Measurements from ENCODE around the gene MEI1. TPM values are rescaled to one million over a fixed set of nuclear protein-coding genes. Genes with fewer than 3 reads are reported as not detected.
"Not testable (repeated sequence)": the region's sequence is repeated elsewhere in the genome, so short reads cannot be mapped to it uniquely, and the experiment has no call there.

The MEI1 gene
- total RNA-seq, 1 donor from 2014 or later = 0.41 TPM

DNA sequence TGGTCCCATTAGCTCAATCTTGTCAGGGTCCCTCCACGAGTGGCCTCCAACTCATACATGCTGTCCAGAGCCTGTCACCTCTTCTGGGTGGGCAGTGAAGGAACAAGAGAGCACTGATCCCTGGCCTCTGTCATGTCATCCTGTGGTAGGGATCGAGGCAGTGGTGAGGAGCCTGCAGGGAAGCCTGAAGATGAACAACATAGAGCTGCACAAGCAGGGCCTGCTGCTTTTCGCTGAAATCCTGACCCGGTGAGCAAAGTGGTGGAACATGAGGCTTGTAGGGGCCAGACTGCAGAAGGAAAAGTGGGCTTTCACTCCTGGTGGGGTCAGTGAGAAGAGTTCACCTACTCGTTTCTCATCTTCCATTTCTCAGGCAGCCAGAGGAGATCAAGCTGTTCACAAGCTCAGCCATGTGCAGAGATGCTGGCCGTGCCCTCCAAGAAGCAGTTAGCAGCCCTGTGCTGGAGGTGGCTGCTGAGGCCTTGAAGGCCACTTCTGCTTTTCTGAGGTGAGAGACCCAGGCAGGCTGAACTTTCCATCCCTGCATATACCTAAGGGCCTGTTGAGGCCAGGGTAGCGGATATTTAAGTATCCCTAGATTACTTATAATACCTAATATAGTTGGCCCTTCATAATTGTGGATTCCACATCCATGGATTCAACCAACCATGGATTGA lies 32.9 kb downstream of the MEI1 start:
- DNase-seq (ENCODE audit: missing footprints) (no peak), ATAC-seq (no peak)
- intact Hi-C loops (cut with DNase I) = no loop called here

DNA sequence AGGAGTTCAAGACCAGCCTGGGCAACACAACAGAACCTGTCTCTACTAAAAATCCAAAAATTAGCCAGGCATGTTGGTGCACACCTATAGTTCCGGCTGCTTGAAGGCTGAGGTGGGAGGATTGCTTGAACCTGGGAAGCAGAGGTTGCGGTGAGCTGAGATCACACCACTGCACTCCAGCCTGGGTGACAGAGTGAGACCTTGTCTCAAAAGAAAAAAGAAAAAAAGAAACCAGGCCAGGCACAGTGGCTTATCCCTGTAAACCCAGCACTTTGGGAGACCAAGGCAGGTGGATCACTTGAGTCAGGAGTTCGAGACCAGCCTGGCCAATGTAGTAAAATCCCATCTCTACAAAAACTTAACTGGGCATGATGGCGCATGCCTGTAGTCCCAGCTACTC lies 33.9 kb downstream of the MEI1 start:
- DNase-seq (ENCODE audit: missing footprints); ATAC-seq; intact Hi-C loops (cut with DNase I): not testable (repeated sequence)

DNA sequence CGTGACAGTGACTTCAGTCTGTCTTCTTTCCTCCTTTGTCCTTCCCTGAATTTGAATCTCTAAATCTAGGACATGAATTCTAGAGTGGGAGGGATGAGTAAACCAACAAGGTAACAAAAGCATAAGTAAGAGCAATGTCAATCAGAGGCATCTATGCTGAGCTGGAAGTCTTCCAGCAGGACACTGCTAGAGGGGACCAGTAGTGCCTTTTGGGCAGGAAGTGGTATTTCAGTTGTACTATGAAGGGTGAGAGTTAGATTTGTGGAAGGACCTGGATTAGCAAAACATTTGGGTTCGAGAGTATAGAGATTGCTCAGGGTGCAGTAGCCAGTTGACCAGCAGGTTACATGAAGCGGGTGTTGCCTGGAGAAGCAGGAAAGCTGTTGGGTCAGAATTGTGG lies 40.3 kb downstream of the MEI1 start:
- ATAC-seq (no peak), DNase-seq (ENCODE audit: missing footprints) (no peak)
- intact Hi-C loops (cut with DNase I) = no loop called here

DNA sequence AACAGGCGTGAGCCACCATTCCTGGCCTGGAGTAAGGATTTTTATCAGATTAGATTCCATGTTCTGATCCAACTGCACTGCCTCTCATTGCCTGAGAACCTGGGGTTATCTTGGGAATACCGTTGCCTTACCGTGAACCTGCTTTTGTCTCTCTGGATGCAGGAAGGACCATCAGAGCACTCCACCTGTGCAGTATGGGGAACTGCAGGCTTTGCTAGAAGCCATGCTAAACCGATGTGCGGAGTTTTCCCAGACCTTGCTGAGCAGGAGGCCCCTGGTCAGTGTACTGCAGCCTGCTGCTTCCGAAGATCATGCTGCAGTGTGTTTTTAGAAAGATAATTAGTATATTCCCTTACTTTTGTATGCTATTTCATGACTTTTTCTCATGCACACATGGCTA lies 43.6 kb downstream of the MEI1 start:
- intact Hi-C loops (cut with DNase I) = no loop called here

DNA sequence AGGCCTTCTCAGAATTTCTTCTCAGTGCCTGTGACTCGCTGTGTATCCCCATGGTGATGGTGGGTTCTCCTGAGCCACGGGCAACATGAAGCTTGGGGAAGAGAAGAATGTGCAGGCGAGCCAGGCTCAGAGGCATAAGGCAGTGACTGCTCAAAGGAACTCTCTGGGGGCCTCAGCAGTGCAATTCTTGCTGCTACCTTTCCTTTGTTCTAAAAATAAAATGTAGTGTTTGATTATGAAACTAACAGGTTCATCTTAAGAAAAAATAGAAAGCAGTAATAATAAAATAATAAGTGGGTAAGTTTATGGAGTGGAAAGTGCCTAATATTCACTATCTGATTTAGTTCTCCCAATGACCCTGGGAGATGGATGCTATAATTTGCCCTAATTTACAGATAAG lies 46.7 kb downstream of the MEI1 start:
- intact Hi-C loops (cut with DNase I) = loop anchor here (2.0 kb wide), 1 partner anchor 193 kb away; no protein-coding TSS in a partner anchor
- DNase-seq (ENCODE audit: missing footprints) (no peak), ATAC-seq (no peak)

More for the DNA sequence above, 43.6 kb downstream of the MEI1 start:
- DNase-seq (ENCODE audit: missing footprints) (no peak), ATAC-seq (no peak)

DNA sequence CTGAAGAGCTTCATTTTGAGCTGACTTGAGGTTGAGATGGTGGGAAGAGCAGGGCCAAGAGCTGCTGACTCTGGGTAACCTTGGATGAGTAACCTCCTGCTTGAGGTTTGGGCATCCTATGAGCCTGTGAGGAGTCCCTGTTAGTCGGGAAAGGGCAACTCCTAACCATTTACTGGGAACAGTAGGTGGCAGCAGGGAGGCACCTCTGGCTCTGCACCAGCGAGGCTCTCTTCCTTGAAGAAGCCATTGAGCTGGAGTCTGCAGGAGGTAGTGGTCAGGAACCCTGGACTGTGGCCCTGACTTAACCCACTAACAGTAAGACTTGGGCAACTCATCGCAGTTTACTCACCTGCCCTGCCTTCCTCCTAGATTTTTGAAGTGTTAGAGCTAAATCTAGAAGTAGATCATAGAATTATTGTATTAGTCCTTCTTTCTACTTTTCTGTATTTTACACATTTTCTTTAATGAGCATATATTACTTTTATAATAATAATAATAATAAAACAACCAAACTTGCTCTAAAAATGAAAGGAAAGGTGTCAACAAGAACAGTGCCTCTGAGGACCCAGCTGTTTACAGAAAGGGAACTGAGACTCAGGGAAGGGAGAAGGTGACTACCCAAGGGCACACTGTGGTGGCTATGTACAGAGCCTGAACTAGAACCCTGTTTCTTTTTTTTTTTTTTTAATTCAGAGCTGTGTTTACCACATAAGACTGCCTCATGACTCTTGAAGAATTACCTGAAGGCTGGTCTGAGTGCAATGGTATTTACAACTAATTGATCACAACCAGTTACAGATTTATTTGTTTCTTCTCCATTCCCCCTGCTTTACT lies 47.5 kb downstream of the MEI1 start:
- ATAC-seq (peak; percentile 90), DNase-seq (ENCODE audit: missing footprints) (peak; percentile 75)
- intact Hi-C loops (cut with DNase I) = loop anchor here (2.0 kb wide), 1 partner anchor 192 kb away; no protein-coding TSS in a partner anchor

DNA sequence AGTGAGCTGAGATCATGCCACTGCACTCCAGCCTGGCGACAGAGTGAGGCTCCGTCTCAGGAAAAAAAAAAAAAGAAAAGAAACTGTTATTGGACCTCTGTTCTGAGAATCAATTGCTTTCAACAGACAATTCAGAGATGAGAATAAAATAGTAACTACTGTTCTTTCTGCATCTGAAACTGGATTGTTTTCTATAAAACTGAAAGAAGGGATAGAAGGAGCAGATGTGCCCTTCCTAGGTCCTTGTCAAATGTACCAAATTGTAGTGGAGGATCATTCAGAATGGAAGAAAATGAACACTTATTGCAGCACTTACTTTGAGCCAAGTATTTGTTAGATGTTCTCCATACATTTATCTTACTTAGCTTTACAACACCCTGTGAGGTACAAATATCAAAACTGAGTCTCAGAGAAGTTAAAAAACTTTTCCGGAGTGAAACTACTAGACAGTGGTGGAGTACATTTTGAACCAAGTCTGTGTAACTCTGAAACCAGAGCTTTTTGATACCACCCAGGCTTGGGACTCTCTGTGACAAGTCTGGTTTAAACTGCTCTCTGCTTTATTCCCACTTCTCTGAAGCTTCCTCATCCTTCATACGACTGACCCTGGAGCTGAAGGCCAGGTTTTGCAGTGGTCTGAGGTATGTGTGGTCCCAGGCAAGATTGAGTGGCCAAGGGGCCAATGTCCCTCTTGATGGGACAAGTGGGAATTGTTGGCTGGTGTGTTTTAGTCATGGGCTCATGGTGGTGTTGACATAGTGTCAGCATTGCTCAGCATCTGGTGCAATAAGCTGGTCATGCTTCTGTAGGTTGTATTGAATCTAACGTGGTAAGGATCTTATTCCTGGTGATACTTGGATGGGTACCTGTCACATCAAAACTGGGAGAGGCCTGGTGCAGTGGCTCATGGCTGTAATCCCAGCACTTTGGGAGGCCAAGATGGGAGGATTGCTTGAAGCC lies 53.0 kb downstream of the MEI1 start:
- DNase-seq (ENCODE audit: missing footprints) = no peak
- intact Hi-C loops (cut with DNase I) = no loop called here

DNA sequence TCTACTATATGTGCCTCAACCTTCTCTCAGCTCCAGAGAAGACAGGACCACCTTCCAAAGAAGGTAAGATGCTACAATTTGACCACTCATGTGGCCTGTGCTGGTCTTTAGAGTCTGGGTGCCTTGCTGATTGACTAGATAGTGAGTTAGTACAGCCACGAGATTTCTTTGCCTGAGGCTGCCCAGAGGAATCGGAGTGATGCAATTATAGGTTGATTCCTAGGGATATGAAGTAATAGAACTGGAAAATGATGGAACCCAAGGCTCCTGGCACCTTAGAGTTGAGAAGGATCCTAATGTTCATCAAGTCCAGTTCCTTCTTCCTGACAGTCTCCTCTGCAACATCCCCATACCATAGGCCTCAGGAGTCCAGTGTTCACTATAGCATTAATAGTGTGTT lies 54.7 kb downstream of the MEI1 start:
- DNase-seq (ENCODE audit: missing footprints) (no peak), ATAC-seq (no peak)
- intact Hi-C loops (cut with DNase I) = no loop called here

More for the DNA sequence above, 53.0 kb downstream of the MEI1 start:
- no peak for ATAC-seq

DNA sequence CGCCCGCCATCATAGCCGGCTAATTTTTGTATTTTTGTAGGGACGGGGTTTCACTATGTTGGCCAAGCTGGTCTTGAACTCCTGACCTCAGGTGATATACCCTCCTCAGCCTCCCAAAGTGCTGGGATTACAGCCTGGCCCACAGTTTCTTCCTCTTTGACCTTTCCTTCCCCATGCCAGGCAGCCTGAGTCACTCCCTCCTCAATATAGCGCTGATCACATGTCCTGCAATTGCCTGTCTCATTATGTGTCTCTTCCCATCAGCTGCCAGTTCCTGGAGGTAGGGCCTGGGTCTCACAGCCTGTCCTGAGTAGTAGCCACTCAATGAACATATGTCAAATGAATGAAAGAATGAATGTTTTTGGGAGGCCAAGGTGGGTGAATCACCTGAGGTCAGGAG lies 58.2 kb downstream of the MEI1 start:
- intact Hi-C loops (cut with DNase I) = no loop called here
- no peak for ATAC-seq

DNA sequence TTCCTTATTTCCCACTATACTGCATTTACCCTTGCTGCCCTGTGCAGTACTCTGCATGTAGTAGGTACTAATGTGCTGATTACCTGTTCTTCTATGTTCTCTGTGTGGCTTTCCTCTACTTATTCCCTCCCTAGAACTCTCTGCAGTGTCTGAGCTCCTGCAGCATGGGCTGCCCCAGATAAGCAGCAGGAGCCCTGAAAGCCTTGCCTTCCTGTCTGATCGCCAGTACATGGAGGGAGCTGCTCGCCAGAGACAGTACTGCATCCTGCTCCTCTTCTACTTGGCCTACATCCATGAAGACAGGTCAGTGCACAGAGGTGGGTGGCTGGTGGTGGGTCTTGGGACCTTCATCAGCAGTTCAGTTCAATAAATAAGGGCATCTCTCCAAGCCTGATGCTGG lies 58.9 kb downstream of the MEI1 start:
- ATAC-seq = no peak
- intact Hi-C loops (cut with DNase I) = no loop called here
- no peak for DNase-seq (ENCODE audit: missing footprints)

More for the DNA sequence above, 58.2 kb downstream of the MEI1 start:
- no peak for DNase-seq (ENCODE audit: missing footprints)

DNA sequence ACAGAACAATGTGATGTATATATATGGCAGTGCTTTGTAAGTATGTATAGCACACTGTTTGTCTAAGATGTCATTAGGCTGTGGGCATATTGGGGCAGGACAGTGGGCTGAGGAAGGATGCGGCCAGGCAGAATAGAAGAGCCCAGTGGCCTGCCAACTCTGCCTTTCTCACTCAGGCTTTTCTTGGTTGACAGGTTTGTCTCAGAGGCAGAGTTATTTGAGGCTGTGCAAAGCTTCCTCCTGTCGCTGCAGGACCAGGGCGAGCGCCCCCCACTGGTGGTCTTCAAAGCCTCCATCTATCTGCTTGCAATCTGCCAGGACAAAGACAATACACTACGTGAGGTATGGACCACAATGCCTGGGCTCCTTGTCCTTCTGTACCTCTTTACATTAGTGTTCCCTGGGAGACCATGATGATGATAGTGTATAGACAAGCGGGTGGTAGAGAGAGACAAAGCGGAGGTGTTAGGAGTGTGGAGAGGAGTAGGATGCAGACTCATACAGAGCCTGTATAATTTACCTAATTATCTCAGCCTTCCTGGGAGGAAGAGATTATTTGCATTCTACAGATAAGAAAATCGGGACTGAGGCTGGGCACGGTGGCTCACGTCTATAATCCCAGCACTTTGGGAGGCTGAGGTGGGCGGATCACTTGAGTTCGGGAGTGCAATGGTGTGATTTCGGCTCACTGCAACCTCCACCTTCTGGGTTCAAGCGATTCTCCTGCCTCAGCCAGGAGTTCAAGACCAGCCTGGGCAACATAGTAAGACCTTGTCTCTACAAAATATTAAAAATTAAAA lies 63.9 kb downstream of the MEI1 start:
- no peak for ATAC-seq
- intact Hi-C loops (cut with DNase I) = no loop called here
- DNase-seq (ENCODE audit: missing footprints) = no peak

DNA sequence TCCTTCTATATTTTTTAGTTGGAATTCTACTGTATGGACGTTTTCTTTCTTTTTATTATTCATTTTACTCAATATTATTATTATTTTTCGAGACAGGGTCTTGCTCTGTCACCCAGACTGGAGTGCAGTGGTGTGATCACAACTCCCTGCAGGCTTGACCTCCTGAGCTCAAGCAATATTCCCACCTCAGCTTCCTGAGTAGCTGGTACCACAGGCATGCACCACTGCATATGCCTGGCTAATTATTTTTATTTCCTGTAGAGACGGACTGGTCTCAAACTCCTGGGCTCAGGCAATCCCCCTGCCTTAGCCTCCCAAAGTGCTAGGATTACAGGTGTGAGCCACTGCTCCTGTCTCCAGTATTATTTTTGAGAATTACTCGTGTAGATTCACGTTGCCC lies 67.2 kb downstream of the MEI1 start:
- DNase-seq (ENCODE audit: missing footprints) (no peak), ATAC-seq (no peak)
- intact Hi-C loops (cut with DNase I) = no loop called here

DNA sequence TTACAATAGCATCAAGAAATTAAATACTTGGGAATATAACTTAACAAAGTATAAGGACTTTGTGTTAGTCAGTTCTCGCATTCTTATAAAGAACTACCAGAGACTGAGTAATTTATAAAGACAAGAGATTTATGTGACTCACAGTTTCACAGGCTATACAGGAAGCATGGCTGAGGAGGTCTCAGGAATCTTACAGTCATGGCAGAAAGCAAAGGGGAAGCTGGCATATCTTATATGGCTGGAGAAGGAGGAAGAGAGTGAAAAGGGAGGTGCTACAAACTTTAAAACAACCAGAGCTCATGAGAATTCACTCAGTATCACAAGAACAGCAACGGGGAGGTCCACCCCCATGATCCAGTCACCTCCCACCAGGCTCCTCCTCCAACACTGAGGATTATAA lies 69.1 kb downstream of the MEI1 start:
- DNase-seq (ENCODE audit: missing footprints) (no peak), ATAC-seq (peak; percentile 10)
- intact Hi-C loops (cut with DNase I) = no loop called here

DNA sequence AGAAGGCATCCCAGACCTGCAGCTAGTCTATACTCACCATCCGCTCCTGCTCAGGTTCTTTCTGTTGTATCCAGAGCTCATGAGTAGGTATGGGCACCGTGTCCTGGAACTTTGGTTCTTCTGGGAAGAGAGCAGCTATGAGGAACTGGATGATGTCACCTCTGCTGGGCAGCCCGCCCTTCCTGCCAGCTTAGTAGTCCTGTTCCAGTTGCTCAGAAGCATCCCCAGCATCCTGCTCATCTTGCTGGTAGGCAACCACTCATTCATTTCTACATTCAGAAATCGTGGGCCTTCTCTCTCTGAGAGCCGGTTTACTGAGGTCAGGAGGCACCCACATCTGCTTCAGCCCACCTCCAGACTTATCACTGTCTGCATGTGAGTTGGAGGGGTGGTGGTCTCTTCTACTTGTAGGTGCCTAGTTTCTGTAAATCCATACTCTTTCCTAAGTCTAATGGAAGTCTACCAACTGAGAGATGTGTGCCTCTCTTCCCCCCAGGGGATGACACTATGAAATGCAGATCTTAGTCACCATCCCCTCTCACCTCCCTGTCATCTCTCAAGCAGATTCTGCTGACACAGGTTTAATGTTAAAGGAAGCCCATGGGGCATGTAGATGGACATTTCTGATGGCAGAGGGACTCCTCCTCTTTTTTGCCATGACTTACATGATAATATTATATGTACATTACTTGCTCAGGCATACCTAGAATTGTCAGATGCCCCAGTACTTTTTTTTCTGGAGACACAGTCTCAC lies 71.6 kb downstream of the MEI1 start:
- DNase-seq (ENCODE audit: missing footprints) (no peak), ATAC-seq (no peak)
- intact Hi-C loops (cut with DNase I) = no loop called here

DNA sequence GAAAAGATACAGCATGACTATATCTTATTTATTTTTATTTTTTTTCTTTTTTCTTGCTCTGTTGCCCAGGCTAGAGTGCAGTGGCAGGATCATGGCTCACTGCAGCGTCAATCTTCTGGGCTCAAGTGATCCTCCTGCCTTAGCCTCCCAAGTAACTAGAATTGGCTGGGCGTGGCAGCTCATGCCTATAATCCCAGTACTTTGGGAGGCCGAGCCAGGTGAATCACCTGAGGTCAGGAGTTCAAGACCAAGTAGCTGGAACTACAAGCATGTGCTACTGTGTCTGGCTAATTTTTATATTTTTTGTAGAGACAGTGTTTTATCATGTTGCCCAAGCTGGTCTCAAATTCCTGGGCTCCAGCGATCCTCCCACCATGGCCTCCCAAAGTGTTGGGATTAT lies 72.9 kb downstream of the MEI1 start:
- no peak for ATAC-seq
- no peak for DNase-seq (ENCODE audit: missing footprints)
- intact Hi-C loops (cut with DNase I) = no loop called here

DNA sequence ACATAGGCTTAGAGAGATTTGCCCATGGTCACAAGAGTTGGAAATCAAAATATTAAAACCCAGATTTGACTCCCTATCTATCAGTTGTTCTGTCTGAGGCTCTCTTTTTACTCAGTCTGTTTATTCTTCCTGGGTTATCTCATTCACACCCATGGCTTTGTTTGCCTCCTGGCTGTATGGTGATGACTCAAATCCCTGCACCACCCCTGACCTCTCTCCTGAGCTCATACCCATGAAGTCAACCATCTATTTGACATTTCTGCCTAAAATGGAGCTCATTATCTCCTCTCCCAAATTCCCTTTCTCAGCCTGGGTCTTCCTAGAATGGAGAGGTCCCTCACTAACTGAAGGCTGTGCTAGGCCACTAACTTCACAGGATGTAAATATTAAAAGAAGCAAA lies 73.3 kb downstream of the MEI1 start:
- DNase-seq (ENCODE audit: missing footprints) (no peak), ATAC-seq (no peak)
- intact Hi-C loops (cut with DNase I) = no loop called here

DNA sequence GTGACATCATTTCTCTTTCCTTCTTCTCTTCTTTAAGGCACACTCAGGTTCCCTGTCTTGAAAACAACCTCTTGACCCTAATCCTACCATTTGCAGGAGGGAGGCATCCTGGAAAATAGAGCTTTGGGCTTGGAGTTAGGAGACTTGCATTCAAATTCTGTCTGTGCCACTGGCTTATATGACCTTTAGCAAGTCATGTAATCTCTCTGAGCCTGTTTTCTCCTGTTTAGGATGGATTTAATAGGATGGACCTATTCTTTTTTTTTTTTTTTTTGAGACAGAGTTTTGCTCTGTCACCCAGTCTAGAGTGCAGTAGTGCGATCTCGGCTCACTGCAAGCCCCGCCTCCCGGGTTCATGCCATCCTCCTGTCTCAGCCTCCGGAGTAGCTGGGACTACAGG lies 76.0 kb downstream of the MEI1 start:
- ATAC-seq (no peak), DNase-seq (ENCODE audit: missing footprints) (no peak)
- intact Hi-C loops (cut with DNase I) = no loop called here

DNA sequence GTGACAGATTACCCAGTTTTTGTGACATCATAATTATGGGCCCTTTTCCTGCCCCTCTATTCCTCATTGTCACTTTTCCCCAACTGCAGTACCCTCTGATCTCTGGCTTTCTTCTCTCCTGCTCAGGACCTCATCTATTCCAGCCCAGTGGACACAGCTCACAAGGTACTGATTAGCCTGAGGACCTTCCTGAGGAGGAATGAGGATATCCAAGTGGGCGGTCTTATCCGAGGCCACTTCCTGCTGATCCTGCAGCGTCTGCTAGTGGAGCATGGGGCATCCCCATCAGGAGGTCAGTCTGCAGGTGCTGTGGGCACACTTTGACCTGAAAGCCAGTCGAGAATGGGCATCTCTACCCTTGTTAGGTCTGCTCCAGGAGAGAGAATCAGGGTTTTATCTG lies 76.7 kb downstream of the MEI1 start:
- no peak for ATAC-seq
- intact Hi-C loops (cut with DNase I) = no loop called here
- no peak for DNase-seq (ENCODE audit: missing footprints)
